IMR-90 (cell line): ENCODE results near the gene FOXC2. TPM values are rescaled to one million over a fixed set of nuclear protein-coding genes. Genes with fewer than 3 reads are reported as not detected.

Experiments
- ATAC-seq: fragments of 200-7000 bp; cut with Tn5 transposase; 2 replicates; pipeline ENCODE4 v1.9.1; 2020; ENCODE audit warnings: low read depth, mild to moderate bottlenecking, moderate library complexity
- BruUV-seq: library from RNA; stranded (reverse); fragments of 400-500 nt; replicated peaks from 2 replicates; lab custom pipeline; 2021; lab: Mats Ljungman, UMichigan
- CTCF ChIA-PET: fragments of 300-600 bp; formaldehyde crosslinking; extraction: SDS; loops from one replicate; lab custom pipeline; 2021; ENCODE audit warnings: antibody characterized with exemption; lab: Yijun Ruan, JAX
- POLR2A ChIA-PET: fragments of 300-600 bp; sonication (Branson Sonifier 250); formaldehyde crosslinking; loops from one replicate; lab custom pipeline; 2022; ENCODE audit warnings: antibody characterized with exemption; ENCODE audit not compliant: unreplicated experiment; lab: Charles Lee
- DNase-seq: peaks from one replicate; pipeline ENCODE4 v3.0.0; 2013
- H2AFZ ChIP-seq: replicated peaks from 2 replicates; pipeline ENCODE3; 2013; ENCODE audit warnings: low read length, mild to moderate bottlenecking; ENCODE audit not compliant: poor library complexity
- H2AK5ac ChIP-seq: 2 replicates; pipeline ENCODE4 v1.6.1; 2013; ENCODE audit warnings: low read depth, low read length, inconsistent platforms
- H2AK9ac ChIP-seq: replicated peaks from 2 replicates; pipeline ENCODE3; 2013; ENCODE audit warnings: mild to moderate bottlenecking, low read depth, low read length, moderate library complexity; ENCODE audit not compliant: poor library complexity
- H2BK120ac ChIP-seq: 2 replicates; pipeline ENCODE4 v1.6.1; 2013; ENCODE audit warnings: low read depth, low read length, inconsistent platforms
- H2BK15ac ChIP-seq: 3 replicates; pipeline ENCODE4 v1.6.1; 2013; ENCODE audit warnings: low read depth, low read length, inconsistent platforms
- H2BK20ac ChIP-seq: 2 replicates; pipeline ENCODE4 v1.6.1; 2013; ENCODE audit warnings: low read depth, mild to moderate bottlenecking, inconsistent platforms, low read length, moderate library complexity
- H2BK5ac ChIP-seq: 2 replicates; pipeline ENCODE4 v1.6.1; 2013; ENCODE audit warnings: mild to moderate bottlenecking, low read depth, low read length, inconsistent platforms; ENCODE audit not compliant: poor library complexity, severe bottlenecking
- H3K14ac ChIP-seq: replicated peaks from 2 replicates; pipeline ENCODE4 v1.6.1; 2013; ENCODE audit warnings: low read depth, low read length, inconsistent platforms
- H3K18ac ChIP-seq: 2 replicates; pipeline ENCODE4 v1.6.1; 2013; ENCODE audit warnings: low read depth, low read length, control low read depth
- H3K23ac ChIP-seq: 2 replicates; pipeline ENCODE4 v1.6.1; 2013; ENCODE audit warnings: low read depth, low read length, inconsistent platforms
- H3K27ac ChIP-seq: 2 replicates; pipeline ENCODE4 v1.5.1; 2013; ENCODE audit warnings: mild to moderate bottlenecking, control low read depth, low read length; ENCODE audit not compliant: insufficient read depth
- H3K27me3 ChIP-seq: 2 replicates; pipeline ENCODE4 v1.6.1; 2013; ENCODE audit warnings: low read length; ENCODE audit not compliant: control insufficient read depth, insufficient read depth
- H3K36me3 ChIP-seq: 2 replicates; pipeline ENCODE4 v1.6.1; 2013; ENCODE audit warnings: low read length, mixed read lengths; ENCODE audit not compliant: control insufficient read depth, insufficient read depth
- H3K4ac ChIP-seq: 2 replicates; pipeline ENCODE4 v1.6.1; 2013; ENCODE audit warnings: low read depth, low read length, inconsistent platforms
- H3K4me1 ChIP-seq: 2 replicates; pipeline ENCODE4 v1.6.1; 2013; ENCODE audit warnings: low read length, mixed read lengths; ENCODE audit not compliant: control insufficient read depth, insufficient read depth
- H3K4me2 ChIP-seq: 2 replicates; pipeline ENCODE4 v1.6.1; 2013; ENCODE audit warnings: low read depth, mild to moderate bottlenecking, control low read depth, low read length, moderate library complexity
- H3K4me3 ChIP-seq: 2 replicates; pipeline ENCODE4 v1.5.1; 2013; ENCODE audit warnings: low read depth, mild to moderate bottlenecking, control low read depth, low read length, moderate library complexity; ENCODE audit not compliant: insufficient read depth
- H3K56ac ChIP-seq: 2 replicates; pipeline ENCODE4 v1.6.1; 2013; ENCODE audit warnings: low read length, inconsistent platforms; ENCODE audit not compliant: insufficient read depth; ENCODE audit errors: extremely low read depth
- H3K79me1 ChIP-seq, 2 experiments: 2 replicates each; pipeline ENCODE4 v1.6.1; 2013; ENCODE audit warnings: low read length in 2 of 2, inconsistent platforms in 1 of 2, low read depth in 1 of 2
- H3K9ac ChIP-seq: 2 replicates; pipeline ENCODE4 v1.6.1; 2013; ENCODE audit warnings: low read depth, low read length, control low read depth
- H3K9me1 ChIP-seq: 2 replicates; pipeline ENCODE4 v1.6.1; 2013; ENCODE audit warnings: low read length, inconsistent platforms; ENCODE audit not compliant: insufficient read depth
- H3K9me3 ChIP-seq: 2 replicates; pipeline ENCODE4 v1.6.1; 2013; ENCODE audit warnings: low read length; ENCODE audit not compliant: control insufficient read depth, insufficient read depth
- H4K20me1 ChIP-seq: 2 replicates; pipeline ENCODE4 v1.6.1; 2013; ENCODE audit warnings: low read length, inconsistent platforms; ENCODE audit not compliant: insufficient read depth
- H4K5ac ChIP-seq: 2 replicates; pipeline ENCODE4 v1.6.1; 2013; ENCODE audit warnings: mild to moderate bottlenecking, low read depth, low read length, control low read depth
- H4K8ac ChIP-seq, 2 experiments: 2 replicates each; pipeline ENCODE4 v1.6.1; 2013; ENCODE audit warnings: low read depth in 2 of 2, low read length in 2 of 2, control low read depth in 1 of 2, inconsistent platforms in 1 of 2
- H4K91ac ChIP-seq: 2 replicates; pipeline ENCODE4 v1.6.1; 2013; ENCODE audit warnings: low read depth, low read length, inconsistent platforms; ENCODE audit not compliant: insufficient read depth
- BHLHE40 ChIP-seq: fragments of 150-350 bp; IDR thresholded peaks from 2 replicates; pipeline ENCODE4 v1.6.1; 2016; ENCODE audit warnings: mild to moderate bottlenecking, low read depth, low read length
- CEBPB ChIP-seq: IDR thresholded peaks from 2 replicates; pipeline ENCODE4 v1.6.1; 2012; ENCODE audit warnings: low read depth, low read length, improper control_type of control experiment
- CHD1 ChIP-seq: IDR thresholded peaks from 2 replicates; pipeline ENCODE4 v1.6.1; 2012; ENCODE audit warnings: low read depth, low read length, improper control_type of control experiment
- FOS ChIP-seq: fragments of 150-350 bp; IDR thresholded peaks from 2 replicates; pipeline ENCODE4 v1.6.1; 2016; ENCODE audit warnings: low read depth, low read length
- MAFK ChIP-seq: IDR thresholded peaks from 2 replicates; pipeline ENCODE4 v1.6.1; 2012; ENCODE audit warnings: low read depth, low read length, improper control_type of control experiment
- MAZ ChIP-seq: IDR thresholded peaks from 2 replicates; pipeline ENCODE4 v1.6.1; 2012; ENCODE audit warnings: low read depth, mild to moderate bottlenecking, low read length, improper control_type of control experiment, moderate library complexity, borderline replicate concordance
- NFE2L2 ChIP-seq: fragments of 150-350 bp; IDR thresholded peaks from 2 replicates; pipeline ENCODE4 v1.6.1; 2016; ENCODE audit warnings: low read depth, mild to moderate bottlenecking, low read length
- POLR2A ChIP-seq: IDR thresholded peaks from 2 replicates; pipeline ENCODE4 v1.6.1; 2012; ENCODE audit warnings: mild to moderate bottlenecking, low read depth, low read length
- RCOR1 ChIP-seq: IDR thresholded peaks from 2 replicates; pipeline ENCODE4 v1.6.1; 2012; ENCODE audit warnings: mild to moderate bottlenecking, low read length, improper control_type of control experiment; ENCODE audit not compliant: insufficient replicate concordance
- RFX5 ChIP-seq: IDR thresholded peaks from 2 replicates; pipeline ENCODE4 v1.8.0; 2012; ENCODE audit warnings: low read depth, mild to moderate bottlenecking, low read length, moderate library complexity
- WGBS, 2 experiments: methylation state at CpG; one replicate each; pipeline versions ENCODE4 v1.1.5 to v1.1.7; 2013; ENCODE audit warnings: missing lambda C conversion rate in 2 of 2; ENCODE audit not compliant: insufficient read length in 1 of 2; ENCODE audit errors: extremely low coverage in 2 of 2; 5-methylcytosine and 5-hydroxymethylcytosine counted together
- dilution Hi-C: fragments of 300-500 bp; cut with HindIII; formaldehyde crosslinking; loops from one replicate; pipeline ENCODE4 v1.14.3; 2018; ENCODE audit warnings: low sequenced_read_pairs; ENCODE audit not compliant: unreplicated experiment
- in situ Hi-C: fragments of 300-500 bp; cut with MboI; formaldehyde crosslinking; loops from 3 replicates; pipeline ENCODE4 v1.14.3; 2019; ENCODE audit warnings: low sequenced_read_pairs, inconsistent platforms, mixed read lengths
- intact Hi-C: fragments of 100-400 bp; cut with micrococcal nuclease; formaldehyde crosslinking; loops from 2 replicates; pipeline ENCODE4 v1.10.0; 2022
- polyA plus RNA-seq, 3 experiments: library from polyadenylated mRNA; depleted of rRNA; stranded (reverse); fragments of >200 nt; gene quantifications; 2 replicates each; pipeline ENCODE4 v1.2.3, GENCODE V29; 2012; ENCODE audit warnings: low replicate concordance in 1 of 3
- total RNA-seq: library from RNA; depleted of rRNA; stranded (reverse); fragments of >200 nt; gene quantifications from 2 replicates; pipeline ENCODE4 v1.2.3, GENCODE V29; 2012
- TF ChIP-seq, protein P1 (sequence below): fragments of 150-350 bp; IDR thresholded peaks from 2 replicates; pipeline ENCODE4 v1.6.1; 2016; ENCODE audit warnings: low read depth, mild to moderate bottlenecking, low read length, moderate library complexity, borderline replicate concordance

The FOXC2 gene
- total and polyA plus RNA-seq, 2 of the 4 experiments (the other 2 are of a cell fraction), result 0.90 to 6.4 TPM

DNA sequence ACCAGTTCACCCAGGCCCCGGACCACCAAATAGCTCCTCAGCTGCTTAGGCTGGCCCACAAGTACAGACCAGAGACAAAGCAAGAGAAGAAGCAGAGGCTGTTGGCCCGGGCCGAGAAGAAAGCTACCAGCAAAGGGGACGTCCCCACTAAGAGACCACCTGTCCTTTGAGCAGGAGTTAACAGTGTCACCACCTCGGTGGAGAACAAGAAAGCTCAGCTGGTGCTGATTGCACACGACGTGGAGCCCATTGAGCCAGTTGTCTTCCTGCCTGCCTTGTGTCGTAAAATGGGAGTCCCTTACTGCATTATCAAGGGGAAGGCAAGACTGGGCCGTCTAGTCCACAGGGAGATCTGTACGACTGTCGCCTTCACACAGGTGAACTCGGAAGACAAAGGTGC lies 40.9 kb upstream of the FOXC2 start:
- no peaks in the 10 kb centered on the region for H3K4me1 ChIP-seq
- H4K8ac ChIP-seq, result no peak overlapping the region
- H3K9me3 ChIP-seq, result no peaks in the 10 kb centered on the region
- H3K18ac ChIP-seq, result no peak overlapping the region
- H2BK15ac ChIP-seq, result no peak overlapping the region
- H2BK5ac ChIP-seq, result no peak overlapping the region
- no peak overlapping the region for H3K56ac ChIP-seq
- H3K14ac ChIP-seq, result no peak overlapping the region
- no peaks in the 10 kb centered on the region for H3K9me1 ChIP-seq
- H4K91ac ChIP-seq, result no peak overlapping the region
- DNase-seq, result no peak
- no peak overlapping the region for H2AFZ ChIP-seq
- H2BK20ac ChIP-seq, result no peak overlapping the region
- H3K9ac ChIP-seq, result no peak overlapping the region
- no peak overlapping the region for H3K4me2 ChIP-seq
- no peaks in the 10 kb centered on the region for H4K20me1 ChIP-seq
- TF ChIP-seq RFX5, result no peak
- no peak for TF ChIP-seq BHLHE40
- no peak for TF ChIP-seq FOS
- no peak for TF ChIP-seq MAZ
- no peak for TF ChIP-seq CEBPB
- TF ChIP-seq RCOR1, result no peak
- no peak for TF ChIP-seq NFE2L2
- no peak for TF ChIP-seq CHD1
- no peak for TF ChIP-seq MAFK
- TF ChIP-seq, protein P1, sequence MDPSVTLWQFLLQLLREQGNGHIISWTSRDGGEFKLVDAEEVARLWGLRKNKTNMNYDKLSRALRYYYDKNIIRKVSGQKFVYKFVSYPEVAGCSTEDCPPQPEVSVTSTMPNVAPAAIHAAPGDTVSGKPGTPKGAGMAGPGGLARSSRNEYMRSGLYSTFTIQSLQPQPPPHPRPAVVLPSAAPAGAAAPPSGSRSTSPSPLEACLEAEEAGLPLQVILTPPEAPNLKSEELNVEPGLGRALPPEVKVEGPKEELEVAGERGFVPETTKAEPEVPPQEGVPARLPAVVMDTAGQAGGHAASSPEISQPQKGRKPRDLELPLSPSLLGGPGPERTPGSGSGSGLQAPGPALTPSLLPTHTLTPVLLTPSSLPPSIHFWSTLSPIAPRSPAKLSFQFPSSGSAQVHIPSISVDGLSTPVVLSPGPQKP, result no peak
- TF ChIP-seq POLR2A, result no peak
- H2AK9ac ChIP-seq, result no peak overlapping the region
- dilution Hi-C loops (no loop called here), intact Hi-C loops (no loop called here), in situ Hi-C loops (no loop called here)
- ATAC-seq, result no peak
- H4K5ac ChIP-seq, result no peak overlapping the region
- H2AK5ac ChIP-seq, result no peak overlapping the region
- no peak overlapping the region for H3K23ac ChIP-seq
- no peak overlapping the region for H3K4me3 ChIP-seq
- WGBS, 2 experiments, result 83% methylated on average over 9 of the region's 12 CpGs; no CpG with 5 or more reads in 1 of the 2 experiments
- POLR2A ChIA-PET, result no interaction called here
- H3K79me1 ChIP-seq, result peaks cover 0 to 2% of the 10 kb centered on the region in 2 experiments; a peak in 2 of 4 replicates
- CTCF ChIA-PET, result no interaction called here
- H3K4ac ChIP-seq, result no peak overlapping the region
- no peaks in the 10 kb centered on the region for H3K36me3 ChIP-seq
- no peak overlapping the region for H3K27ac ChIP-seq
- H2BK120ac ChIP-seq, result no peak overlapping the region
- BruUV-seq, result no TSS peak
- H3K27me3 ChIP-seq, result no peaks in the 10 kb centered on the region
